Fibroblast of lung (primary cell): Measurements from ENCODE around the gene CABCOCO1.

Source experiments
- EZH2 ChIP-seq: IDR thresholded peaks from 2 replicates; pipeline ENCODE4 v1.5.1; 2012; ENCODE audit warnings: low read length, control low read depth, mild to moderate bottlenecking; ENCODE audit errors: missing control alignments
- TF ChIP-seq, protein P1 (sequence below), 2 donors: IDR thresholded peaks in 1 of 2; conservative IDR thresholded peaks in 1 of 2; 1 replicate in 1 of 2; 2 replicates in 1 of 2; pipeline ENCODE4 v1.5.1; 2011 to 2012; ENCODE audit warnings: low read length in 2 of 2, control low read depth in 1 of 2, inconsistent platforms in 1 of 2, low read depth in 1 of 2, mild to moderate bottlenecking in 1 of 2

DNA sequence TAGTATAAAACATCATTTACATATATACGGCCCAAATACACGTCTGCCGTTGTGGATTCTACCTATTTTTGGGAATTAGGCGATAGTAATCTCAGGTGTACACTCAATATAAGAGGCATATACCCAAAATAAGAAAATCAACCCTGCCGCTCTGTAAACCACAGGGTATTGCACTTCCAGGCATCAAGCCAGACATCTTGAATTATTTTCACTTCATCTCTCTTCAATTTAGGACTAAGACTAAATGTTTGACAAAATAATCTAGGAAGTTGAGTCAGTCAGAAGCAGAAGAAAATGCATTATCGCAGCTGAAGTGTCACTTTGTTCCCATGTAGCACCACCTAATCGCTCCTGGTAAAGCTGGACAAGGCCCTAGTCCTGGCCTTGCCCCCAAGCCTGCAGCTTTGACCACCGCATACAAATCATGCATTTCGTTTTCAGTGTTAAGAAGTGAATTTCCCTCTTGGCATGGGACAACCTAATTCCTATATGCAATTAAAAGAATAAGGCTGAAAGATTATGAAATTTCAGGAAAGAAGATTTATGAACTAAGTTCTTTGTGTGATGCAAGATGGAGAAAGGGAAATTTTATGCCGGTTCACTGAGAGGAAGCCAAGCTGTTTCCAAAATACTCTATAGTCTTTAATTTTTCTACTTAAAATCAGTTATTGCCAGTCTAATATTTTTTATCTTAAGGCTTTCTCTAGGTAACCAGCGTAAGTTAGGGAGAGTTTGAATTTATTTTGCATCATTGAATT is 26.0 kb downstream of the CABCOCO1 start:
- TF ChIP-seq, protein P1, sequence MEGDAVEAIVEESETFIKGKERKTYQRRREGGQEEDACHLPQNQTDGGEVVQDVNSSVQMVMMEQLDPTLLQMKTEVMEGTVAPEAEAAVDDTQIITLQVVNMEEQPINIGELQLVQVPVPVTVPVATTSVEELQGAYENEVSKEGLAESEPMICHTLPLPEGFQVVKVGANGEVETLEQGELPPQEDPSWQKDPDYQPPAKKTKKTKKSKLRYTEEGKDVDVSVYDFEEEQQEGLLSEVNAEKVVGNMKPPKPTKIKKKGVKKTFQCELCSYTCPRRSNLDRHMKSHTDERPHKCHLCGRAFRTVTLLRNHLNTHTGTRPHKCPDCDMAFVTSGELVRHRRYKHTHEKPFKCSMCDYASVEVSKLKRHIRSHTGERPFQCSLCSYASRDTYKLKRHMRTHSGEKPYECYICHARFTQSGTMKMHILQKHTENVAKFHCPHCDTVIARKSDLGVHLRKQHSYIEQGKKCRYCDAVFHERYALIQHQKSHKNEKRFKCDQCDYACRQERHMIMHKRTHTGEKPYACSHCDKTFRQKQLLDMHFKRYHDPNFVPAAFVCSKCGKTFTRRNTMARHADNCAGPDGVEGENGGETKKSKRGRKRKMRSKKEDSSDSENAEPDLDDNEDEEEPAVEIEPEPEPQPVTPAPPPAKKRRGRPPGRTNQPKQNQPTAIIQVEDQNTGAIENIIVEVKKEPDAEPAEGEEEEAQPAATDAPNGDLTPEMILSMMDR (conservative IDR thresholded peaks at IDR 0.05 in 1 of 2, IDR thresholded peaks at IDR 0.05 in 1 of 2; ENCODE audit: low read depth in 1 of 2, low read length in 2 of 2), result no peak
- no peak for TF ChIP-seq EZH2
